Measurements from ENCODE around the gene TSHZ2.

DNA sequence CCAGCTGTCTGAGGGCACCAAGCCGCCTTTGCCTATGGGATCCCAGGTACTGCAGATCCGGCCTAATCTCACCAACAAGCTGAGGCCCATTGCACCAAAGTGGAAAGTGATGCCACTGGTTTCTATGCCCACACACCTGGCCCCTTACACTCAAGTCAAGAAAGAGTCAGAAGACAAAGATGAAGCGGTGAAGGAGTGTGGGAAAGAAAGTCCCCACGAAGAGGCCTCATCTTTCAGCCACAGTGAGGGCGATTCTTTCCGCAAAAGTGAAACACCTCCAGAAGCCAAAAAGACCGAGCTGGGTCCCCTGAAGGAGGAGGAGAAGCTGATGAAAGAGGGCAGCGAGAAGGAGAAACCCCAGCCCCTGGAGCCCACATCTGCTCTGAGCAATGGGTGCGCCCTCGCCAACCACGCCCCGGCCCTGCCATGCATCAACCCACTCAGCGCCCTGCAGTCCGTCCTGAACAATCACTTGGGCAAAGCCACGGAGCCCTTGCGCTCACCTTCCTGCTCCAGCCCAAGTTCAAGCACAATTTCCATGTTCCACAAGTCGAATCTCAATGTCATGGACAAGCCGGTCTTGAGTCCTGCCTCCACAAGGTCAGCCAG lies 283.0 kb downstream of the TSHZ2 start:
- TF ChIP-seq, protein P1, sequence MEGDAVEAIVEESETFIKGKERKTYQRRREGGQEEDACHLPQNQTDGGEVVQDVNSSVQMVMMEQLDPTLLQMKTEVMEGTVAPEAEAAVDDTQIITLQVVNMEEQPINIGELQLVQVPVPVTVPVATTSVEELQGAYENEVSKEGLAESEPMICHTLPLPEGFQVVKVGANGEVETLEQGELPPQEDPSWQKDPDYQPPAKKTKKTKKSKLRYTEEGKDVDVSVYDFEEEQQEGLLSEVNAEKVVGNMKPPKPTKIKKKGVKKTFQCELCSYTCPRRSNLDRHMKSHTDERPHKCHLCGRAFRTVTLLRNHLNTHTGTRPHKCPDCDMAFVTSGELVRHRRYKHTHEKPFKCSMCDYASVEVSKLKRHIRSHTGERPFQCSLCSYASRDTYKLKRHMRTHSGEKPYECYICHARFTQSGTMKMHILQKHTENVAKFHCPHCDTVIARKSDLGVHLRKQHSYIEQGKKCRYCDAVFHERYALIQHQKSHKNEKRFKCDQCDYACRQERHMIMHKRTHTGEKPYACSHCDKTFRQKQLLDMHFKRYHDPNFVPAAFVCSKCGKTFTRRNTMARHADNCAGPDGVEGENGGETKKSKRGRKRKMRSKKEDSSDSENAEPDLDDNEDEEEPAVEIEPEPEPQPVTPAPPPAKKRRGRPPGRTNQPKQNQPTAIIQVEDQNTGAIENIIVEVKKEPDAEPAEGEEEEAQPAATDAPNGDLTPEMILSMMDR (IDR thresholded peaks at IDR 0.05; ENCODE audit: poor library complexity), result no peak
- TF ChIP-seq EZH2phosphoT487 (IDR thresholded peaks at IDR 0.05; ENCODE audit: low read depth, severe bottlenecking, unreplicated experiment), result no peak
